LNCaP clone FGC (cell line): ENCODE results near the gene RNU7-1.

Source experiments
- DNase-seq: peaks from one replicate; pipeline ENCODE4 v3.0.0-alpha.2; 2011; ENCODE audit warnings: low read depth
- H3K4me3 ChIP-seq: 2 replicates; pipeline ENCODE4 v1.5.1; 2011; ENCODE audit warnings: mild to moderate bottlenecking, low read depth, low read length, control low read depth
- CTCF ChIP-seq: IDR thresholded peaks from 2 replicates; pipeline ENCODE4 v1.5.1; 2012; ENCODE audit warnings: mild to moderate bottlenecking; ENCODE audit not compliant: control insufficient read depth, insufficient read depth; ENCODE audit errors: extremely low read depth

The RNU7-1 gene

GRCh38 chr12:6963791-6964413 is 20.3 kb downstream of the RNU7-1 start:
- peak overlapping the region; percentile 84 for H3K4me3 ChIP-seq
- DNase-seq, result no peak
- TF ChIP-seq CTCF, result no peak

- TF ChIP-seq CTCF, result no peak
- H3K4me3 ChIP-seq, result peak overlapping the region; percentile 84
- no peak for DNase-seq
Measured at GRCh38 chr12:6964605-6965025, 21.0 kb downstream of the RNU7-1 start.

DNA sequence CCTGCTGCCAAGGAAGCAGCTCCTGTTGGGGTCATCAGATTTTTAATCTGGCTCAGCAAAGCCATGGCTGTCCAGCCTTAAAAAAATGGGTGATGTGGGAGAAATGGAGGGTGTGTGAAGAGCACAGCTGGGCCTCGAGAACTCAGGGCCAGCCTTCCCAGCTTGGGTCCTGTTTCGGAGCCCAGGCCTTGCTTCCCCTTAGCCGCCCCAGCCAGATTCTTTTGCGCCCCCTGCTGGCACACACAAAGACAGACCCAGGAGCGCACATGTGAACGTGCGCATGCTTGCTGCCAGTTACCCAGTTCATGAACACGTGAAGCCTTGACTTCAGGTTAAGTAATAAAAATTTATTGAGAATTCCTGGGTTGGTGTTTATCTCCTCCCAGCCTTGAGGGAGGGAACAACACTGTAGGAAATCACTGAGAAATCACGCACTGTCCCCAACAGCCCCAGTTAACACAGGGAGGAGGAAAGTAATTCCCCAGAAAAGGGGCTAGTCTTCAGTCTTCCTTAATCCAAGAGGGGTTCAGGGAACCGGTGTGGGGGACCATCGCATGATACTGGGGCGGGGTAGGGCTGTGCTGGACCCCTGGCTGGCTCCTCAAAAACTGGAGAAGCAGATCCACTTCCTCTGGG is 21.5 kb downstream of the RNU7-1 start:
- peak; percentile 91 for TF ChIP-seq CTCF
- peak overlapping the region; percentile 84 for H3K4me3 ChIP-seq
- DNase-seq, result peak; percentile 93

GRCh38 chr12:6965714-6966113 is 22.1 kb downstream of the RNU7-1 start:
- no peak overlapping the region for H3K4me3 ChIP-seq
- no peak for TF ChIP-seq CTCF
- no peak for DNase-seq

DNA sequence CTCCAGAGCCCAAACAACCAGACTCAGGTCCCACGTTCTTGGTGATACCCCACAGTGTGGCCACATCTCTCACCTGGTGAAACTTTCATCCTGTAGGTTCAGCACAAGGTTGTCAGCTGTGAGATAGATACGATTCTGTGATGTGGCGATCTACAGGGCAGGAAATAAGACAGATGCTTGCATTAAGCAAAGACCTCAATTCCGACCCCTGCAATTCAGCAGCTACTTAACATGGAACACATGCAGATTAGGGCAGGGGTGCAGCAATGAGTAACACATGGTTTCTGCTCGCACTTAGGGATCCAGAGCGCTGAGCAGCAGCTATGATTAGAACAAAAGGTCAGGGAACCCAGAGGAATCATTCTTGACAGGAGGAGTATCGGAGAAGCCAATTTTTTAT is 22.7 kb downstream of the RNU7-1 start:
- no peak for TF ChIP-seq CTCF
- H3K4me3 ChIP-seq, result no peak overlapping the region
- no peak for DNase-seq

DNA sequence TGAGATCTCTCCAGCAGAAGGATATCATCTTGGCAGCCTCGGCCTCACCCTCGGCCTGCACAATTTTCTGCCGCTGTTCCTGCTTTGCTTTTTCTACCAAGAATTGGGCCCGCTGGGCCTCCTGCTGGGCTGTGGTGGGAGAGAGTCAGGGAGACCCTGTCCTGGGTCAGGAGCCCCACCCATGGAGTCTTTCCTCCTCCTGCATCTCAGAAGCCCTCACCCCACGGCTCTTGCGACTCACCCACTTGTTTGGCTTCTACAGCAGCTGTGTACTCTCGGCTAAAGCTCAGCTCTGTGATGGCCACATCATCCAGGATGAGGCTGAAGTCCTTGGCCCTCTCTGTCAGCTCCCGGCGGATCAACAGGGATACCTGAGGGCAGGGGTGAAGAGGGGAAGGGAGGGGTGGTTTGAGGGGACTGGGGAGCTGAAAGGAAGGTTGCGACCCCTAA is 24.1 kb downstream of the RNU7-1 start:
- H3K4me3 ChIP-seq, result no peak overlapping the region
- TF ChIP-seq CTCF, result no peak
- DNase-seq, result no peak

GRCh38 chr12:6968426-6968825 is 24.8 kb downstream of the RNU7-1 start:
- no peak for TF ChIP-seq CTCF
- no peak for DNase-seq
- no peak overlapping the region for H3K4me3 ChIP-seq
